CD4-positive, CD25-positive, alpha-beta regulatory T cell (primary cell): ENCODE results near the gene TACR1. TPM values are rescaled to one million over a fixed set of nuclear protein-coding genes. Genes with fewer than 3 reads are reported as not detected.
A peak's percentile ranks its signal among the peaks of the same experiment; 100 is the strongest.

Source experiments
- ATAC-seq, 2 donors: fragments of 150-1000 bp; cut with Tn5 transposase; one replicate each; pipeline ENCODE4 v1.10.0; 2021; ENCODE audit warnings: low read depth in 2 of 2, moderate number of reproducible peaks in 2 of 2, moderate library complexity in 1 of 2
- DNase-seq, 3 donors: peaks; one replicate each; pipeline versions ENCODE4 v3.0.0 to v3.0.0-alpha.2; 2012 to 2022; ENCODE audit warnings: mixed read lengths in 1 of 3
- H3K27ac ChIP-seq: one replicate; pipeline ENCODE4 v1.7.0; 2013; ENCODE audit warnings: mild to moderate bottlenecking, low read length; ENCODE audit not compliant: insufficient read depth, poor library complexity, severe bottlenecking
- H3K27me3 ChIP-seq: one replicate; pipeline ENCODE4 v1.7.0; 2013; ENCODE audit warnings: low read length; ENCODE audit not compliant: control insufficient read depth, insufficient read depth
- H3K36me3 ChIP-seq: one replicate; pipeline ENCODE4 v1.7.0; 2013; ENCODE audit warnings: mild to moderate bottlenecking, low read length, moderate library complexity; ENCODE audit not compliant: control insufficient read depth, insufficient read depth
- H3K4me1 ChIP-seq: 2 replicates; pipeline ENCODE4 v1.7.0; 2013; ENCODE audit warnings: mild to moderate bottlenecking, low read length; ENCODE audit not compliant: insufficient read depth, control insufficient read depth, poor library complexity, severe bottlenecking
- H3K4me3 ChIP-seq: one replicate; pipeline ENCODE4 v1.7.0; 2013; ENCODE audit warnings: low read depth, mild to moderate bottlenecking, low read length, moderate library complexity
- H3K9me3 ChIP-seq, 2 experiments: 1 replicate in 1 of 2; 2 replicates in 1 of 2; pipeline ENCODE4 v1.7.0; 2013; ENCODE audit warnings: low read length in 2 of 2, mild to moderate bottlenecking in 1 of 2, moderate library complexity in 1 of 2; ENCODE audit not compliant: control insufficient read depth in 2 of 2
- H3K27ac Mint-ChIP-seq, 3 donors: one replicate each; pipeline ENCODE4 v1.8.0; 2020 to 2022; ENCODE audit warnings: mild to moderate bottlenecking in 3 of 3, mixed read lengths in 3 of 3, moderate library complexity in 2 of 3
- H3K27me3 Mint-ChIP-seq: one replicate; pipeline ENCODE4 v1.8.0; 2022; ENCODE audit warnings: mild to moderate bottlenecking, mixed read lengths
- H3K36me3 Mint-ChIP-seq: one replicate; pipeline ENCODE4 v1.8.0; 2020; ENCODE audit warnings: mixed read lengths
- H3K4me1 Mint-ChIP-seq, 4 donors: one replicate each; pipeline ENCODE4 v1.8.0; 2020 to 2022; ENCODE audit warnings: mixed read lengths in 4 of 4, mild to moderate bottlenecking in 1 of 4
- H3K4me3 Mint-ChIP-seq, 4 donors: one replicate each; pipeline ENCODE4 v1.8.0; 2020 to 2022; ENCODE audit warnings: mild to moderate bottlenecking in 4 of 4, mixed read lengths in 4 of 4, moderate library complexity in 3 of 4
- H3K9me3 Mint-ChIP-seq, 7 donors: one replicate each; pipeline ENCODE4 v1.8.0; 2020 to 2022; ENCODE audit warnings: mixed read lengths in 7 of 7, mild to moderate bottlenecking in 3 of 7, moderate library complexity in 2 of 7
- polyA plus RNA-seq, 4 donors: library from polyadenylated mRNA; unstranded; fragments of 300-500 nt; fragmentation: Illumina TruSeq; gene quantifications; one replicate each; pipeline ENCODE4 v1.2.3, GENCODE V29; 2021
- total RNA-seq: library from RNA; stranded (reverse); gene quantifications from one replicate; pipeline ENCODE4 v1.2.3, GENCODE V29; 2022

TACR1 gene
- total and polyA plus RNA-seq, 5 donors from 2014 or later, result 0.09 TPM; not detected in 4

DNA sequence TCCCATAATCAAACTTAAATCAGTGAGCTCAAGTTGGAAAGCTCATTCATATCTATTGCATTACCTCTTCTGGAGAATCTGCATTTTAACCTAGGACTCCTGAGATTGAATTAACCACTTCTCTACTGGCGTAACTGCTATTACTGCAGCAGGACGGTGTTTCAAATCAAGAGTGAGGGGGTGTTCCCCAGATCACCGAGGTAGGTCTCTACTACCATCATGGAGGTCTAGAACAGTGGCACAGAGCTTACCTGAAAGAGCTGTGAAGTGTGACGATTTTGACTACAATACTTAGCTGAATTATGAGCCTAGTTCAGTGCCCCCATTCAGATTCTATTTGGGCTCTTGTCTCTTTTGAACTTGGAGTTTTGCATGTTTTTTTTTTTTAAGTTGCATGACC, 121.4 kb downstream of the TACR1 start:
- H3K4me3 Mint-ChIP-seq, result no peak overlapping the region
- Histone ChIP-seq H3K27ac (no peak overlapping the region), H3K27me3 (no peaks in the 10 kb centered on the region), H3K36me3 (no peaks in the 10 kb centered on the region), H3K4me1 (no peaks in the 10 kb centered on the region), H3K4me3 (no peak overlapping the region), H3K9me3 (no peaks in the 10 kb centered on the region)
- H3K27ac Mint-ChIP-seq, result no peak overlapping the region
- no peak for ATAC-seq
- H3K27me3 Mint-ChIP-seq, result no peaks in the 10 kb centered on the region
- peaks cover 0 to 4% (median 1%) of the 10 kb centered on the region in 7 donors for H3K9me3 Mint-ChIP-seq
- H3K4me1 Mint-ChIP-seq, result no peaks in the 10 kb centered on the region
- peaks cover 14% of the 10 kb centered on the region for H3K36me3 Mint-ChIP-seq
- no peak for DNase-seq

DNA sequence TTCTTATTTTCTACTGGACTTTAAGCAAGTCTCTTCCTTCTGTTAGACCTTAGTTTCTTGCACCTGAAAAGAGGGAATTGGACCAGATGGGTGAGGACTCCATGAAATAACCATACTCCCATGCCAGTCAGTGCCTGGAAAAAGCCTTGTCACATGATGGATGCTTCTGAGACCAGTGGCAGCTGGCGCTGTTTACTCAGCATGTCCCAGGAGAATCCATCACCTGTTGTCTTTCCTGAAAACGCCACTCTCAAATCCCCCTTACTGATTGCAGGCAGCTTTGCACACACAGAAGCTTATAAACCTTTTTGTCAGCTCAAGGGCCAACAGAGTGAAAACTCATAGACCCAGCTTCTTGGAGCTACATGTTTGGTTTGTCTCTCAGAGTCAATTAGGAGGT, 123.2 kb downstream of the TACR1 start:
- Mint-ChIP-seq H3K4me1 (no peaks in the 10 kb centered on the region), H3K9me3 (peaks cover 0 to 2% (median 0%) of the 10 kb centered on the region in 7 donors), H3K27me3 (no peaks in the 10 kb centered on the region), H3K36me3 (peaks cover 14% of the 10 kb centered on the region), H3K4me3 (no peak overlapping the region), H3K27ac (no peak overlapping the region)
- Histone ChIP-seq H3K4me1 (no peaks in the 10 kb centered on the region), H3K9me3 (no peaks in the 10 kb centered on the region), H3K27ac (no peak overlapping the region), H3K4me3 (no peak overlapping the region), H3K27me3 (no peaks in the 10 kb centered on the region), H3K36me3 (no peaks in the 10 kb centered on the region)
- ATAC-seq (no peak), DNase-seq (no peak)

DNA sequence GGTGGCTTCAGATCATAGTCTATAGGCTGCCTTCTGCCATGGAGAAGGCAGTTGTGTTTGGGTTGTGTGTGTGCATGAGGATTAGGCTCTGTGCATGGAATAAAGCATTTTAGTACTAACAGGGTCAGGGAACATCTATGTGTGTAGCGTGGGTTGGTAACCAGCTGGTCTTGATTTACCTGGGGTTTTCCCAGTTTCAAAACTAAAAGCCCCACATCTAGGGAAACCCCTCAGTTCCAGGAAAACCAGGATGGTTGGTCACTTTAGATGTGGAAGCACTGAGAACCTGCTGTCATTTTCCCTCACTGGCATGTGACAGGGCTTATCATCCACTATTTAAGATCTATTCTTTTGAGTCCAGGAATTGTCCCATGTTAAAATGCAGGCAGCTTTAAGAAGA, 124.6 kb downstream of the TACR1 start:
- no peak for ATAC-seq
- Mint-ChIP-seq H3K36me3 (peaks cover 14% of the 10 kb centered on the region), H3K9me3 (peaks cover 0 to 2% (median 0%) of the 10 kb centered on the region in 7 donors), H3K27ac (peak overlapping the region in 1 of 3 donors; percentile 27), H3K27me3 (no peaks in the 10 kb centered on the region), H3K4me1 (no peaks in the 10 kb centered on the region), H3K4me3 (no peak overlapping the region)
- Histone ChIP-seq H3K36me3 (no peaks in the 10 kb centered on the region), H3K27ac (no peak overlapping the region), H3K27me3 (no peaks in the 10 kb centered on the region), H3K4me1 (no peaks in the 10 kb centered on the region), H3K4me3 (no peak overlapping the region), H3K9me3 (no peaks in the 10 kb centered on the region)
- DNase-seq, result no peak

DNA sequence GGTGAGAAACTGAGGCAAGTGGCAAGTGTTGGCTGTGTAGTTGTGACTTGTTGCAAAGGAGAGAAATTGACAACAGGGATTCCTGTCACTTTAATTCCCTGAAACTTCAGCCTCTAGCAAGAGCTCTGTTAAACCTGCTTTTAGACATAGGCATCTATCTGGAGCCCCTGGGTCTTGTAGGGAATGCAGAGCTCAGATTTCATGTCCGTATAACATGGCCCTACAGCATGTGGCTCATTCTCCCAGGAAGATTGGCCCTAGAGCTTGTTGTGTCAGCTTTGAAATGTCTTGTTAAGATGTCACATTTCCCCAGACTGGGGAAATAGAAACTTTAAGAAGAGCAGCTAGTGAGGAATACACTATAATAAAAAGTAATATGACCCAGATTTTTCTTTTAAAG, 125.1 kb downstream of the TACR1 start:
- H3K9me3 Mint-ChIP-seq, result peaks cover 0 to 2% (median 0%) of the 10 kb centered on the region in 7 donors
- no peaks in the 10 kb centered on the region for H3K4me1 Mint-ChIP-seq
- Histone ChIP-seq H3K27ac (no peak overlapping the region), H3K9me3 (no peaks in the 10 kb centered on the region), H3K4me3 (no peak overlapping the region), H3K27me3 (no peaks in the 10 kb centered on the region), H3K4me1 (no peaks in the 10 kb centered on the region), H3K36me3 (no peaks in the 10 kb centered on the region)
- ATAC-seq, result no peak
- no peak overlapping the region for H3K4me3 Mint-ChIP-seq
- H3K27me3 Mint-ChIP-seq, result no peaks in the 10 kb centered on the region
- H3K36me3 Mint-ChIP-seq, result peaks cover 10% of the 10 kb centered on the region
- peak overlapping the region in 1 of 3 donors; percentile 27 for H3K27ac Mint-ChIP-seq
- DNase-seq, result no peak

DNA sequence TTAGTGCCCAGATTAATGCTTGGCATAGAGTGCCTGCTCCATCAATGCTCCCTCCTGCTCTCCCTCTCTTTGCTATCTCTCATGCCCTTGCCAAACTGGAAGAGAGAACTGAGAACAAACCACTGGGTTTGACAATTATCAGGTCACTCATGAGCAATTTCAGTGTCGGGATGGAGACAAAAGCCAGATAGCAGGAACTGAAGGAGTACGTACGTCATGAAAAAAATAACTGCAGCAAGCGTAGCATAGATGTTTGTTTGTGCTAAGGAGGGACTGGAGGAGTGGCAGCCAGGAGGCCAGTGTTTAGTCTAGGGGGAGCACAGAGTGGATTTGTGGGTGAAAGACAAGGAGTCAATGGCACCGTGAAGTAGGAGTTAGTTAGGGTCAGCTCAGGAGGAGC, 127.6 kb downstream of the TACR1 start:
- Mint-ChIP-seq H3K9me3 (no peaks in the 10 kb centered on the region), H3K4me3 (no peak overlapping the region), H3K36me3 (peaks cover 5% of the 10 kb centered on the region), H3K4me1 (no peaks in the 10 kb centered on the region), H3K27ac (no peak overlapping the region), H3K27me3 (no peaks in the 10 kb centered on the region)
- no peak overlapping the region for H3K4me3 ChIP-seq
- ATAC-seq, result no peak
- no peaks in the 10 kb centered on the region for H3K36me3 ChIP-seq
- DNase-seq, result no peak
- no peaks in the 10 kb centered on the region for H3K4me1 ChIP-seq
- no peaks in the 10 kb centered on the region for H3K9me3 ChIP-seq
- H3K27ac ChIP-seq, result no peak overlapping the region
- H3K27me3 ChIP-seq, result no peaks in the 10 kb centered on the region

DNA sequence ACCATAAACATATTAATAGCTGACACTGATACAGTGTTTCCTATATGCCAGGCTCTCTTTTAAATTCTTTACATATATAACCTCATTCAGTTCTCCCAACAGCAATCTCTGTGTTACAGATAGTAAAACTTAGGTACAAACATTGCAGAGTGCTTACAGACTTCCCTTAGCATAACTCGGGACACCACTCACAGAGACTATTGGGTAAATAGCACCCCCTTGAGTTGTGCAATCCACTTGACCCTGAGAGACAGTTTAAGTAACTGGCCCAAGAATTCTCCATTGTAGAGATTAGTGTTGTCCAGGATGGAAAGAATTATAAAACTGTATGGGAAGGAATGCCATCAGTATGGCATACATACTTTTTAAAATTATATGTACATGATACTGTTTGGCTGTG, 130.8 kb downstream of the TACR1 start:
- ATAC-seq, result no peak
- no peaks in the 10 kb centered on the region for H3K9me3 Mint-ChIP-seq
- Histone ChIP-seq H3K36me3 (no peaks in the 10 kb centered on the region), H3K4me1 (no peaks in the 10 kb centered on the region), H3K9me3 (no peaks in the 10 kb centered on the region), H3K27me3 (no peaks in the 10 kb centered on the region), H3K4me3 (no peak overlapping the region), H3K27ac (no peak overlapping the region)
- no peak overlapping the region for H3K27ac Mint-ChIP-seq
- H3K4me3 Mint-ChIP-seq, result no peak overlapping the region
- peaks cover 0 to 2% (median 0%) of the 10 kb centered on the region in 4 donors for H3K4me1 Mint-ChIP-seq
- H3K36me3 Mint-ChIP-seq, result peaks cover 5% of the 10 kb centered on the region
- H3K27me3 Mint-ChIP-seq, result no peaks in the 10 kb centered on the region
- DNase-seq, result no peak

DNA sequence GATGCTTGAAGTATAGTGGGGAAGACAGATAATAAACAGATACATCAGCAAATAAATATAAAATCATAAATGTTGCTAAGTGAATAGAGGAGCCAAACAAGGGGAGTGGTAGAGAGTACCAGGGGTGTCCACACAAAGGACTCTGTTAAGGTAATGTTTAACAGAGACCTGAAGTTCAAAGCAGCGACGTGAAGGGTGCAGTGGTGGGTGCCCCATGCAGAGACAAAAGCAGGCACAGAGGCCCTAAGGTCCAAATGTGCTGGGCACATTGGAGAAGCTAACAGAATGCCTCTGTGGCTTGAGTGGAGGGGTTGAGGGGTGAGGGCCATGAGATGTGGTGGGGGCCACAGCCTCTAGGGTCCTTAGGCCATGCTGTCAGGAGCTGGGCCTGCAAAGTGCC, 131.8 kb downstream of the TACR1 start:
- Histone ChIP-seq H3K4me3 (no peak overlapping the region), H3K9me3 (no peaks in the 10 kb centered on the region), H3K4me1 (no peaks in the 10 kb centered on the region), H3K27ac (no peak overlapping the region), H3K27me3 (no peaks in the 10 kb centered on the region), H3K36me3 (no peaks in the 10 kb centered on the region)
- Mint-ChIP-seq H3K27me3 (no peaks in the 10 kb centered on the region), H3K4me1 (peaks cover 0 to 2% (median 0%) of the 10 kb centered on the region in 4 donors), H3K27ac (no peak overlapping the region), H3K4me3 (peak overlapping the region in 1 of 4 donors; percentile 33), H3K9me3 (no peaks in the 10 kb centered on the region), H3K36me3 (peaks cover 5% of the 10 kb centered on the region)
- ATAC-seq, result no peak
- no peak for DNase-seq

DNA sequence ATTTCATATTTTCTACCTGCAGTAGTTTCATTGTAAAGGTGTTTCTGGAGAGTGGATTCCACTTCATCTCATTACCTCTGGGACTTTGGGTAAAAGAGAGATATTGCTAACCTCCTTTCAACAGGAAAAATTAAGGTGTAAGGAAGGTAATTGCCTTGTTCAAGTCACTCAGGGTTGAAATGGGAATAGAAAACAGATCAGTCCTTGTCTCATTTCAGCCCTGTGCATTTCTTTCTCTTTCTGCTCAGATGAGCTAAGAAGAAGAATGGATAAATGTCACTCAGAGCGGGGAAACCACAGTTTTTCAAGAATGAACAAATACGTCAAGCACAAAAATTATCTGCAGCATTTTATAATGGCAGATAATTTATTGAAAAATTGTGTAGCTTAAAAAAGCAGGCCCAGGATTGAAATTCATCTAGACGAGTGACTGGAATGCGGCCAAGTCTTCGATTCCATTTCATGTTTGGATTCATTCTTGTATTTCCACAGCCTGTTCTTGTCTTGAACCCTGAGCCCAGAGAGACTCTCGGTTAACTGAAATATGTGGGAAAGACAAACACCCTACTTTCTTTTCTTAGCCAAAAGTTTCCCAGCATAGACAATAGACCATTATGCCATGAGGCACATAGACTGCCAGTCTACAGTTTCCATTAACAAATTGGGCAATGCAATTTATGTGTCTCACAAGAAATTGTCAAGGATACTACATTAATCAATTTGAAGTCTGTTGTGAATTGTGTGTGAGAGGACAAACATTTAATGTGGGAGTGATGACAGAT, 133.0 kb downstream of the TACR1 start:
- no peaks in the 10 kb centered on the region for H3K36me3 ChIP-seq
- no peak for ATAC-seq
- no peak overlapping the region for H3K27ac Mint-ChIP-seq

More for the DNA sequence above, 133.0 kb downstream of the TACR1 start:
- H3K9me3 Mint-ChIP-seq, result peaks cover 0 to 3% (median 0%) of the 10 kb centered on the region in 7 donors
- Histone ChIP-seq H3K4me3 (no peak overlapping the region), H3K27me3 (no peaks in the 10 kb centered on the region), H3K4me1 (no peaks in the 10 kb centered on the region), H3K27ac (no peak overlapping the region), H3K9me3 (no peaks in the 10 kb centered on the region)
- peaks cover under 1% of the 10 kb centered on the region for H3K36me3 Mint-ChIP-seq
- H3K4me3 Mint-ChIP-seq, result no peak overlapping the region
- peaks cover 0 to 2% (median 0%) of the 10 kb centered on the region in 4 donors for H3K4me1 Mint-ChIP-seq
- DNase-seq, result no peak
- H3K27me3 Mint-ChIP-seq, result peaks cover 2% of the 10 kb centered on the region
